ENCODE data around the gene RBX1.

RBX1 gene

DNA sequence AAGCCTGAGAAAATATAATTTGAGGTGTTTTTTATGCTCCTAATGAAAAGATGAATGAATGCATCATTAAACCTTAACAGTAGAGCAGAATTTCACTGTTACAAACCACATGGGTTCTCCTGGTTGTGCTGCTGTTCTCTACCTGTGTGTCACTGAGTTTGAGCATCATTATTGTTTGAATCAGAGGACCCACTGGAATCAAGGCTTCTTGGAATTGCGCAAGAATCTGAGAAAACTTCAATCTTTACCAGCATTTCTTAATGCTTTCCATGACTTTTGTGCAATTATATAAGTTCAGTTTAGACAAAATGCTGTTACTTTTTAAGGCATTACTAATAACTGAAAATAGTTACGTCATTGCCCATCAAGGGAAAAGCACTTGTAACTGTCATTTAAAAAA is 18.8 kb upstream of the RBX1 start:
- TF ChIP-seq ZBTB7A (IDR thresholded peaks at IDR 0.05; ENCODE audit: low read depth) (no peak), CEBPB (IDR thresholded peaks at IDR 0.05) (peak; percentile 76)

DNA sequence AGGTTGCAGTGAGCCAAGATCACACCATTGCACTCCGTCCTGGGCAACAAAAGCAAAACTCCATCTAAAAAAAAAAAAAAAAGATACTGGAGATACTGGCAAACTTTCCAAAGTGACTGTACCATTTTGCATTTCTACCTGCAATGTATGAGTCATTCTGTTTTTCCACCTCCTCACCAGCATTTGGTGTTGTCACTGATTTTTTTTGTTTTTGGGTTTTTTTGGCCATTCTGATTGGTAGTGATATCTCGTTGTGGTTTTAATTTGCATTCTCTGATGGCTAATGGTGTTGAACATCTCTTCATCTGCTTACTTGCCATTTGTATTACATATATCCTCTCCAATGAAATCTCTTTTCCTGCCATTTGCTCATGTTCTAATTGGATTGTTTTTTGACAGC is 12.0 kb upstream of the RBX1 start:
- TF ChIP-seq, protein P1, sequence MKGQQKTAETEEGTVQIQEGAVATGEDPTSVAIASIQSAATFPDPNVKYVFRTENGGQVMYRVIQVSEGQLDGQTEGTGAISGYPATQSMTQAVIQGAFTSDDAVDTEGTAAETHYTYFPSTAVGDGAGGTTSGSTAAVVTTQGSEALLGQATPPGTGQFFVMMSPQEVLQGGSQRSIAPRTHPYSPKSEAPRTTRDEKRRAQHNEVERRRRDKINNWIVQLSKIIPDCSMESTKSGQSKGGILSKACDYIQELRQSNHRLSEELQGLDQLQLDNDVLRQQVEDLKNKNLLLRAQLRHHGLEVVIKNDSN (IDR thresholded peaks at IDR 0.05) = no peak

DNA sequence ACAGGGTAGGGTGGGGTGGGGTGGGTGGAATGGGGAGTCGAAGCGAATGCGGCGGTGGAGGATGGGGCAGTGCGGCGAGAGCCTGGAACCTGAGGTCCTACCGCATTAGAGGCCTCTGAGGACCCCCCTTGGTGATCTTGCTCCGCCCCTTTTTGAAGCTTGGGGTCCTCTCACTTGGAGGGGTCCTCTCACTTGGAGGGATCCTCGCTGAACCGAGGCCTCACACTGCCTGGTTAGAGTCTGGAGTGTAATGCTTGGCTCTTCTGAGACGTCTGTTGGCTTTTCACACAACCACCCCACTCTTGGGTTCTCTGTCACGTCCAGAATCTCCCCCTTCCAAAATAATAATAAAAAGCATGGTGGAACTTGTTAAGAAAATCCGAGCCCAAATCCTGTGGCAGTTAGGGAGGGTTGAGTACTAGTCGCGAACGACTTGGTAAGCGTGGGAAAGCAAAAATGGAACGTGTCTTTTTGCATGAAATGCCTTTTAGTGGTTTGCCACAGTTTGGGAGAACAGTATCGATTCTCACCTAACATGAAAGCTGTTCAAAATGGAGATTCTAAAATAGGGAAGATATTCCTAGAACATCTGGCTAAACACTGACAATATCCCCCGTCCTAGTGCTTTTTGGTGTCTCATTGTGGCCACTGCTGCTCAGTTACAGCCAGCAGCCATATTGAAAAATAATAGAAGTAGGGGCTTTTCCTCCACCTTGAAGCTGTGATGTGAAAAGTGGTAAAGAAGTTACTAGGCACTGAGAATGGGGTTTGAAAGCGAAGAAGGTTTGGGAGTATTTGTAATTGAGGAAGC is 822 bp downstream of the RBX1 start:
- TF ChIP-seq, protein P2, sequence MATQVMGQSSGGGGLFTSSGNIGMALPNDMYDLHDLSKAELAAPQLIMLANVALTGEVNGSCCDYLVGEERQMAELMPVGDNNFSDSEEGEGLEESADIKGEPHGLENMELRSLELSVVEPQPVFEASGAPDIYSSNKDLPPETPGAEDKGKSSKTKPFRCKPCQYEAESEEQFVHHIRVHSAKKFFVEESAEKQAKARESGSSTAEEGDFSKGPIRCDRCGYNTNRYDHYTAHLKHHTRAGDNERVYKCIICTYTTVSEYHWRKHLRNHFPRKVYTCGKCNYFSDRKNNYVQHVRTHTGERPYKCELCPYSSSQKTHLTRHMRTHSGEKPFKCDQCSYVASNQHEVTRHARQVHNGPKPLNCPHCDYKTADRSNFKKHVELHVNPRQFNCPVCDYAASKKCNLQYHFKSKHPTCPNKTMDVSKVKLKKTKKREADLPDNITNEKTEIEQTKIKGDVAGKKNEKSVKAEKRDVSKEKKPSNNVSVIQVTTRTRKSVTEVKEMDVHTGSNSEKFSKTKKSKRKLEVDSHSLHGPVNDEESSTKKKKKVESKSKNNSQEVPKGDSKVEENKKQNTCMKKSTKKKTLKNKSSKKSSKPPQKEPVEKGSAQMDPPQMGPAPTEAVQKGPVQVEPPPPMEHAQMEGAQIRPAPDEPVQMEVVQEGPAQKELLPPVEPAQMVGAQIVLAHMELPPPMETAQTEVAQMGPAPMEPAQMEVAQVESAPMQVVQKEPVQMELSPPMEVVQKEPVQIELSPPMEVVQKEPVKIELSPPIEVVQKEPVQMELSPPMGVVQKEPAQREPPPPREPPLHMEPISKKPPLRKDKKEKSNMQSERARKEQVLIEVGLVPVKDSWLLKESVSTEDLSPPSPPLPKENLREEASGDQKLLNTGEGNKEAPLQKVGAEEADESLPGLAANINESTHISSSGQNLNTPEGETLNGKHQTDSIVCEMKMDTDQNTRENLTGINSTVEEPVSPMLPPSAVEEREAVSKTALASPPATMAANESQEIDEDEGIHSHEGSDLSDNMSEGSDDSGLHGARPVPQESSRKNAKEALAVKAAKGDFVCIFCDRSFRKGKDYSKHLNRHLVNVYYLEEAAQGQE (IDR thresholded peaks at IDR 0.05; ENCODE audit: low read depth) = no peak
- no peak for TF ChIP-seq TEAD4 (IDR thresholded peaks at IDR 0.05)
- peak; percentile 79 for TF ChIP-seq YY1 (IDR thresholded peaks at IDR 0.05; ENCODE audit: low read depth)
- TF ChIP-seq, protein P1 (IDR thresholded peaks at IDR 0.05) = no peak

DNA sequence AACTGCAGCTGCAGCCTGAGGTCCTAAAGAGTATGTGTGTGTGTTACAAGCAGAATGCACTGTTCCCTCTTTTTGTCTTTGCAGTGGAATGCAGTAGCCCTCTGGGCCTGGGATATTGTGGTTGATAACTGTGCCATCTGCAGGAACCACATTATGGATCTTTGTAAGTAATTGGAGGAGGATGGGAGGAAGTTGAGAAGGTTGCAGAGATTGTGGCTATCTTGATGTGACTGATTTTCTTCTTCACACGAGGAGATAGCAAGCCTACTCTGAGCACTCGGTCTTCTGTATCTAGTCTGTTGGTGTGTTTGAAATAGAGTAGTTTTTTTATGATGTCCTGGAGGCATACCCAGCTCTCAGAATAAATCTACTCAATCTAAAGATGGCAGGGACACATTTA is 2.3 kb downstream of the RBX1 start:
- TF ChIP-seq ZBTB7A (IDR thresholded peaks at IDR 0.05; ENCODE audit: low read depth) = no peak
- TF ChIP-seq, protein P2 (IDR thresholded peaks at IDR 0.05; ENCODE audit: low read depth) = no peak
- TF ChIP-seq CEBPB (IDR thresholded peaks at IDR 0.05) = no peak
- no peak for TF ChIP-seq TEAD4 (IDR thresholded peaks at IDR 0.05)
- TF ChIP-seq EP300 (IDR thresholded peaks at IDR 0.05; ENCODE audit: borderline replicate concordance) = no peak
- no peak for TF ChIP-seq TAF1 (IDR thresholded peaks at IDR 0.05; ENCODE audit: low read depth)
- TF ChIP-seq, protein P3, sequence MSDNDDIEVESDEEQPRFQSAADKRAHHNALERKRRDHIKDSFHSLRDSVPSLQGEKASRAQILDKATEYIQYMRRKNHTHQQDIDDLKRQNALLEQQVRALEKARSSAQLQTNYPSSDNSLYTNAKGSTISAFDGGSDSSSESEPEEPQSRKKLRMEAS (IDR thresholded peaks at IDR 0.05) = no peak
- no peak for TF ChIP-seq RAD21 (IDR thresholded peaks at IDR 0.05; ENCODE audit: low read depth)
- no peak for TF ChIP-seq CREB1 (IDR thresholded peaks at IDR 0.05; ENCODE audit: low read depth)
- TF ChIP-seq EGR1 (IDR thresholded peaks at IDR 0.05) = no peak
- TF ChIP-seq NFIC (IDR thresholded peaks at IDR 0.05) = no peak
- TF ChIP-seq TCF12 (IDR thresholded peaks at IDR 0.05; ENCODE audit: low read depth) = no peak
- TF ChIP-seq, protein P1 (IDR thresholded peaks at IDR 0.05) = no peak
- TF ChIP-seq YY1 (IDR thresholded peaks at IDR 0.05; ENCODE audit: low read depth) = no peak
- no peak for TF ChIP-seq FOXM1 (IDR thresholded peaks at IDR 0.05; ENCODE audit: borderline replicate concordance, low read depth)

DNA sequence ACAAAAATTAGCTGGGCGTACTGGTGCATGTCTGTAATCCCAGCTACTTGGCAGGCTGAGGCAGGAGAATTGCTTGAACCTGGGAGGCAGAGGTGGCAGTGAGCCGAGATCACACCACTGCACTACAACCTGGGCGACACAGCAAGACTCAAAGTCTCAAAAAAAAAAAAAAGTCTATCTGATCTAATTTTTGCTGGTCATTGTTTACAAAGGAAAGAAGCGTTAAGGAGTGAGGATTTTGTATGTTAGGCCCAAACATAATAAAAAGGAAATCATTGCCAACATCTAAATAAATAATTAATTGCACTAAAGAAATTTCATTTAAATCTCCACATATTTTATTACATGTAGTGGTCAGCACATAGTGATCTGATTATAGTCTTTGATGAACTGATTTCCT is 2.9 kb downstream of the RBX1 start:
- TF ChIP-seq EGR1 (IDR thresholded peaks at IDR 0.05) (no peak), EP300 (IDR thresholded peaks at IDR 0.05; ENCODE audit: borderline replicate concordance) (no peak), CEBPB (IDR thresholded peaks at IDR 0.05) (no peak), YY1 (IDR thresholded peaks at IDR 0.05; ENCODE audit: low read depth) (no peak), TAF1 (IDR thresholded peaks at IDR 0.05; ENCODE audit: low read depth) (no peak), FOXM1 (IDR thresholded peaks at IDR 0.05; ENCODE audit: borderline replicate concordance, low read depth) (no peak)
- TF ChIP-seq, protein P1 (IDR thresholded peaks at IDR 0.05) = no peak
- TF ChIP-seq, protein P2 (IDR thresholded peaks at IDR 0.05; ENCODE audit: low read depth) = no peak
- TF ChIP-seq, protein P3 (IDR thresholded peaks at IDR 0.05) = no peak
